Measurements from ENCODE around the gene GSTA4. TPM values are rescaled to one million over a fixed set of nuclear protein-coding genes. Genes with fewer than 3 reads are reported as not detected.

Gene GSTA4
- total and polyA plus RNA-seq, 10 donors, result 8.5 to 23.3 (median 15.0) TPM

DNA sequence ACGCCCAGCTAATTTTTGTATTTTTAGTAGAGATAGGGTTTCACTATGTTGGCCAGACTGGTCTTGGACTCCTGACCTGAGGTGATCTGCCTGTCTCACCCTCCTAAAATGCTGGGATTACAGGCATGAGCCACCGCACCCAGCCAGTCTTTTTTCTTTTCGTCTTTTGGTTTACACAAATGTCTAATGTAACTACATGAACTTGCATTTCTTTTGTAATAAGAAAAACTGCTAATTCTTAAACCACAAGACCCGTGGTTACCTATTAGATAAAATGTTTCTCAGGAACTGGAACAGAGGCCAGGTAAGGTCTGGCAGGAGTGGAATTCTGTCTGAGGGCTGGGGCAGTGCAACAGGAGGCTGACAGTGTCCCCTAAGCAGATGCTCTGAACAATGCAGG lies 52.9 kb downstream of the GSTA4 start:
- intact Hi-C loops (cut with DNase I; ENCODE audit: low total_unique reads), result no loop called here
- H3K27ac ChIP-seq, result no peak overlapping the region
- no peaks in the 10 kb centered on the region for H3K9me3 ChIP-seq
- TF ChIP-seq POLR2A (IDR thresholded peaks at IDR 0.05) (no peak), POLR2AphosphoS5 (IDR thresholded peaks at IDR 0.05) (no peak)
- TF ChIP-seq, protein P1, sequence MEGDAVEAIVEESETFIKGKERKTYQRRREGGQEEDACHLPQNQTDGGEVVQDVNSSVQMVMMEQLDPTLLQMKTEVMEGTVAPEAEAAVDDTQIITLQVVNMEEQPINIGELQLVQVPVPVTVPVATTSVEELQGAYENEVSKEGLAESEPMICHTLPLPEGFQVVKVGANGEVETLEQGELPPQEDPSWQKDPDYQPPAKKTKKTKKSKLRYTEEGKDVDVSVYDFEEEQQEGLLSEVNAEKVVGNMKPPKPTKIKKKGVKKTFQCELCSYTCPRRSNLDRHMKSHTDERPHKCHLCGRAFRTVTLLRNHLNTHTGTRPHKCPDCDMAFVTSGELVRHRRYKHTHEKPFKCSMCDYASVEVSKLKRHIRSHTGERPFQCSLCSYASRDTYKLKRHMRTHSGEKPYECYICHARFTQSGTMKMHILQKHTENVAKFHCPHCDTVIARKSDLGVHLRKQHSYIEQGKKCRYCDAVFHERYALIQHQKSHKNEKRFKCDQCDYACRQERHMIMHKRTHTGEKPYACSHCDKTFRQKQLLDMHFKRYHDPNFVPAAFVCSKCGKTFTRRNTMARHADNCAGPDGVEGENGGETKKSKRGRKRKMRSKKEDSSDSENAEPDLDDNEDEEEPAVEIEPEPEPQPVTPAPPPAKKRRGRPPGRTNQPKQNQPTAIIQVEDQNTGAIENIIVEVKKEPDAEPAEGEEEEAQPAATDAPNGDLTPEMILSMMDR (IDR thresholded peaks at IDR 0.05 in 8 of 11, conservative IDR thresholded peaks at IDR 0.05 in 3 of 11), result no peak
- no peaks in the 10 kb centered on the region for H3K36me3 ChIP-seq
- H3K4me1 ChIP-seq, result no peaks in the 10 kb centered on the region
- no peak overlapping the region for H3K4me3 ChIP-seq
- no peak for DNase-seq
- 74 to 80% (median 76%) methylated on average over 4 of the region's 4 CpGs for WGBS, 5 donors
- peaks cover 0 to 20% (median 0%) of the 10 kb centered on the region in 7 donors for H3K27me3 ChIP-seq (replicated peaks in 1 of 7)

- intact Hi-C loops (cut with DNase I; ENCODE audit: low total_unique reads), result no loop called here
- Histone ChIP-seq H3K4me1 (no peaks in the 10 kb centered on the region), H3K27ac (no peak overlapping the region), H3K36me3 (no peaks in the 10 kb centered on the region), H3K9me3 (no peaks in the 10 kb centered on the region), H3K27me3 (replicated peaks in 1 of 7) (peaks cover 0 to 9% (median 0%) of the 10 kb centered on the region in 7 donors), H3K4me3 (no peak overlapping the region)
- DNase-seq, result no peak
- 73 to 96% (median 87%) methylated on average over 2 of the region's 2 CpGs for WGBS, 5 donors
- TF ChIP-seq POLR2A (IDR thresholded peaks at IDR 0.05) (no peak), POLR2AphosphoS5 (IDR thresholded peaks at IDR 0.05) (no peak)
- TF ChIP-seq, protein P1 (IDR thresholded peaks at IDR 0.05 in 8 of 11, conservative IDR thresholded peaks at IDR 0.05 in 3 of 11), result no peak
Measured at GRCh38 chr6:52937908-52938307, 57.2 kb downstream of the GSTA4 start.

DNA sequence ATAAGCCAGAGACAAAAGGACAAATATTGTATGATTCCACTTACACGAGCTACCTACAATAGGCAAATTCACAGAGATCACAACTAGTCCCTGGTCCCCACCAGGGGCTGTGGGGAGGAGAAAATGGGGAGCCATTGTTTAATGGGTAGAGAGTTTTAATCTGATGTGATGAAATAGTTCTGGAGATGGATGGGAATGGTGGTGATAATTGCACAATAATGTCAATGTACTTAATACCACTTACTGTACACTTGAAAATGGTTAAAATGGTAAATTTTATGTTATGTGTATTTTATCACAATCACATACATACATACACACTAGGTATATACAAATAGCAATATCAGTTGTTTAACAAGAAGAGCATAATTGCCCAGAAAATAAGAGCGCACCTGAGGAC lies 61.3 kb downstream of the GSTA4 start:
- no peak for DNase-seq
- TF ChIP-seq, protein P1 (IDR thresholded peaks at IDR 0.05 in 8 of 11, conservative IDR thresholded peaks at IDR 0.05 in 3 of 11), result no peak
- TF ChIP-seq POLR2A (IDR thresholded peaks at IDR 0.05) (no peak), POLR2AphosphoS5 (IDR thresholded peaks at IDR 0.05) (no peak)
- Histone ChIP-seq H3K9me3 (no peaks in the 10 kb centered on the region), H3K4me1 (no peaks in the 10 kb centered on the region), H3K27ac (no peak overlapping the region), H3K4me3 (no peak overlapping the region), H3K36me3 (no peaks in the 10 kb centered on the region), H3K27me3 (replicated peaks in 1 of 7) (no peaks in the 10 kb centered on the region)
- intact Hi-C loops (cut with DNase I; ENCODE audit: low total_unique reads), result no loop called here
- 81 to 92% (median 89%) methylated on average over 2 of the region's 2 CpGs for WGBS, 5 donors

DNA sequence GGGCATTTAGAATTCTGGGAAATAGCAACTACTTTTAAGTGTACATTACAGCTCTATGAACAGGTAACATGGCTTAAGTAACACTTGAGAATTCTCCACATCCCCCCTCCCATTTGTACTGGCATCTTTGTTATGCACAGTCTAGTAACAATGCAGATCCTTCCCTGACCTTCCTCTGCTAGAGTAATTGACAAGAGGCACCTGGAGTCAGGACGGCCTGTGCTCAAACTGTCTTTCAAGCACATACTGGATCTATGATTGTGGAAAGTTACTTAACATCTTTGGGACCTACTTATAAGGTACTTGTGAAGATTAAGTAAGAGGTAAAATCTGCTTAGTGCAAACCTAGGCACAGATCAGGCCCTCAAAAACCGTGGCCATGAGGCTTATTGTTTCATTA lies 63.7 kb downstream of the GSTA4 start:
- TF ChIP-seq, protein P1 (IDR thresholded peaks at IDR 0.05 in 8 of 11, conservative IDR thresholded peaks at IDR 0.05 in 3 of 11), result no peak
- TF ChIP-seq POLR2AphosphoS5 (IDR thresholded peaks at IDR 0.05) (no peak), POLR2A (IDR thresholded peaks at IDR 0.05) (no peak)
- Histone ChIP-seq H3K27ac (no peak overlapping the region), H3K4me3 (no peak overlapping the region), H3K4me1 (no peaks in the 10 kb centered on the region), H3K27me3 (replicated peaks in 1 of 7) (no peaks in the 10 kb centered on the region), H3K36me3 (no peaks in the 10 kb centered on the region), H3K9me3 (no peaks in the 10 kb centered on the region)
- WGBS, 5 donors, result 76 to 81% (median 78%) methylated on average over 2 of the region's 2 CpGs
- no peak for DNase-seq
- intact Hi-C loops (cut with DNase I; ENCODE audit: low total_unique reads), result no loop called here

All from spleen (tissue), 11 donors.